SH-SY5Y (cell line): Measurements from ENCODE around the gene IFT52.

Experiments used
- GATA2 ChIP-seq: IDR thresholded peaks from 2 replicates; pipeline ENCODE4 v1.6.1; 2011; ENCODE audit warnings: mild to moderate bottlenecking, low read depth, low read length
- GATA3 ChIP-seq: IDR thresholded peaks from 2 replicates; pipeline ENCODE4 v1.6.1; 2011; ENCODE audit warnings: low read depth, mild to moderate bottlenecking, low read length, moderate library complexity

GRCh38 chr20:43681991-43682410 is 91.3 kb downstream of the IFT52 start:
- no peak for TF ChIP-seq GATA3
- TF ChIP-seq GATA2: no peak
